Activated CD8-positive, alpha-beta T cell treated with anti-CD3 and anti-CD28 coated beads for 36 hours (primary cell): ENCODE results near the gene PEPD. TPM values are rescaled to one million over a fixed set of nuclear protein-coding genes. Genes with fewer than 3 reads are reported as not detected.

ENCODE experiments used
- ATAC-seq: fragments of 200-7000 bp; cut with Tn5 transposase; one replicate; pipeline ENCODE4 v1.10.0; 2021; ENCODE audit warnings: mild to moderate bottlenecking, moderate library complexity
- CTCF ChIA-PET: fragments of 350-600 bp; sonication (Branson Sonifier 250); formaldehyde crosslinking; loops from one replicate; lab custom pipeline; 2021; ENCODE audit warnings: antibody characterized with exemption; lab: Charles Lee
- POLR2A ChIA-PET: fragments of 350-600 bp; sonication (Branson Sonifier 250); formaldehyde crosslinking; loops from one replicate; lab custom pipeline; 2021; ENCODE audit warnings: antibody characterized with exemption; lab: Charles Lee
- DNase-seq: peaks from one replicate; pipeline ENCODE4 v3.0.0-alpha.2; 2020
- H3K27ac Mint-ChIP-seq: one replicate; pipeline ENCODE4 v1.8.0; 2021; ENCODE audit warnings: mild to moderate bottlenecking, mixed read lengths
- H3K27me3 Mint-ChIP-seq: one replicate; pipeline ENCODE4 v1.8.0; 2021; ENCODE audit warnings: mixed read lengths
- H3K36me3 Mint-ChIP-seq: one replicate; pipeline ENCODE4 v1.8.0; 2021; ENCODE audit warnings: low read depth, mixed read lengths
- H3K4me1 Mint-ChIP-seq: one replicate; pipeline ENCODE4 v1.8.0; 2021; ENCODE audit warnings: low read depth, mixed read lengths
- H3K4me3 Mint-ChIP-seq: one replicate; pipeline ENCODE4 v1.8.0; 2021; ENCODE audit warnings: mild to moderate bottlenecking, moderate library complexity, mixed read lengths
- H3K9me3 Mint-ChIP-seq: one replicate; pipeline ENCODE4 v1.8.0; 2021; ENCODE audit warnings: mixed read lengths
- CTCF ChIP-seq: fragments of 200-600 bp; IDR thresholded peaks from one replicate; pipeline ENCODE4 v1.8.0; 2022; ENCODE audit warnings: antibody characterized with exemption, mild to moderate bottlenecking
- intact Hi-C: fragments of 100-400 bp; cut with micrococcal nuclease; formaldehyde crosslinking; loops from one replicate; pipeline ENCODE4 v1.10.0; 2022
- total RNA-seq, 2 experiments: library from RNA; stranded (reverse); gene quantifications; one replicate each; pipeline ENCODE4 v1.2.3, GENCODE V29; 2021

PEPD gene
- total RNA-seq, 2 experiments from 2014 or later: 32.6 to 34.6 TPM

- Mint-ChIP-seq H3K27ac (no peak overlapping the region), H3K9me3 (no peaks in the 10 kb centered on the region), H3K4me1 (peaks cover 19% of the 10 kb centered on the region), H3K4me3 (no peak overlapping the region), H3K27me3 (no peaks in the 10 kb centered on the region), H3K36me3 (peaks cover 11% of the 10 kb centered on the region)
- TF ChIP-seq CTCF: no peak
- ChIA-PET CTCF (interaction anchor here (1.0 to 1.5 kb wide), 2 partner anchors 132 to 226 kb away, joined by 3 read pairs; no protein-coding TSS in a partner anchor), POLR2A (interaction anchor here (0.6 to 1.5 kb wide), 4 partner anchors 74 to 1015 kb away, joined by 3 to 5 read pairs (median 3); no protein-coding TSS in a partner anchor)
- DNase-seq (no peak), ATAC-seq (no peak)
- intact Hi-C loops: no loop called here
Measured at GRCh38 chr19:33370783-33371182, 150.8 kb downstream of the PEPD start.

GRCh38 chr19:33368074-33368864 lies 153.3 kb downstream of the PEPD start:
- no peaks in the 10 kb centered on the region for H3K27me3 Mint-ChIP-seq
- no peak overlapping the region for H3K4me3 Mint-ChIP-seq
- intact Hi-C loops: no loop called here
- no peaks in the 10 kb centered on the region for H3K36me3 Mint-ChIP-seq
- no peaks in the 10 kb centered on the region for H3K9me3 Mint-ChIP-seq
- TF ChIP-seq CTCF: no peak
- no peak overlapping the region for H3K27ac Mint-ChIP-seq
- ChIA-PET POLR2A (no interaction called here), CTCF (no interaction called here)
- ATAC-seq (no peak), DNase-seq (no peak)
- H3K4me1 Mint-ChIP-seq: peaks cover 6% of the 10 kb centered on the region

- CTCF ChIA-PET: no interaction called here
- no peak overlapping the region for H3K4me3 Mint-ChIP-seq
- POLR2A ChIA-PET: no interaction called here
- no peak for TF ChIP-seq CTCF
- peaks cover 5% of the 10 kb centered on the region for H3K27me3 Mint-ChIP-seq
- intact Hi-C loops: no loop called here
- H3K36me3 Mint-ChIP-seq: no peaks in the 10 kb centered on the region
- DNase-seq (no peak), ATAC-seq (no peak)
- H3K4me1 Mint-ChIP-seq: no peaks in the 10 kb centered on the region
- no peaks in the 10 kb centered on the region for H3K9me3 Mint-ChIP-seq
- H3K27ac Mint-ChIP-seq: no peak overlapping the region
Measured at GRCh38 chr19:33366897-33367296, 154.7 kb downstream of the PEPD start.

- Mint-ChIP-seq H3K27ac (no peak overlapping the region), H3K4me1 (no peaks in the 10 kb centered on the region), H3K27me3 (peaks cover 5% of the 10 kb centered on the region), H3K9me3 (no peaks in the 10 kb centered on the region), H3K4me3 (no peak overlapping the region), H3K36me3 (no peaks in the 10 kb centered on the region)
- no peak for ATAC-seq
- ChIA-PET POLR2A (no interaction called here), CTCF (no interaction called here)
- DNase-seq: no peak
- no peak for TF ChIP-seq CTCF
- intact Hi-C loops: no loop called here
Measured at GRCh38 chr19:33366127-33366526, 155.5 kb downstream of the PEPD start.

- no peaks in the 10 kb centered on the region for H3K9me3 Mint-ChIP-seq
- H3K4me3 Mint-ChIP-seq: no peak overlapping the region
- intact Hi-C loops: no loop called here
- TF ChIP-seq CTCF: no peak
- no peaks in the 10 kb centered on the region for H3K4me1 Mint-ChIP-seq
- CTCF ChIA-PET: no interaction called here
- no peak overlapping the region for H3K27ac Mint-ChIP-seq
- no peak for ATAC-seq
- DNase-seq: no peak
- peaks cover 5% of the 10 kb centered on the region for H3K27me3 Mint-ChIP-seq
- no peaks in the 10 kb centered on the region for H3K36me3 Mint-ChIP-seq
- POLR2A ChIA-PET: no interaction called here
Measured at GRCh38 chr19:33365691-33366090, 155.9 kb downstream of the PEPD start.
